ENCODE results near the gene MEIKIN. TPM values are rescaled to one million over a fixed set of nuclear protein-coding genes. Genes with fewer than 3 reads are reported as not detected.
"Not testable (repeated sequence)": the region's sequence is repeated elsewhere in the genome, so short reads cannot be mapped to it uniquely, and the experiment has no call there.

MEIKIN gene
- total RNA-seq, 1 donor from 2014 or later, result not detected

DNA sequence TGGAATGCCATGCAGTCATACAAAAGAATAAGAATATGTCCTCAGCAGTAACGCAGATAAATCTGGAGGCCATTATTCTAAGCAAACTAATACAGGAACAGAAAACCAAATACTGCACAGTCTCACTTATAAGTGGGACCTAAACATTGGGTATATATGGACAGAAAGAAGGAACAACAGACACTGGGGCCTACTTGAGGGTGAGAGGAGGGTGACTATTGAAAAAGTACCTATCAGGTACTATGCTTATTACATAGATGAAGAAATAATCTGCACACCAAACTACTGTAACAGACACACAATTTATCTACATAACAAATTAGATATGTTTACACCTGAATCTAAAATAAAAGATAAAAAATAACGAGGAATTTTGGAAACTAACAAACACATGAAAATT lies 38.8 kb downstream of the MEIKIN start:
- Mint-ChIP-seq H3K4me1 (no peaks in the 10 kb centered on the region), H3K27ac (no peak overlapping the region), H3K27me3 (ENCODE audit: low read depth) (no peaks in the 10 kb centered on the region), H3K4me3 (no peak overlapping the region), H3K36me3 (no peaks in the 10 kb centered on the region), H3K9me3 (peaks cover 51% of the 10 kb centered on the region)
- DNase-seq (ENCODE audit: low spot score in 2 of 2, unreplicated experiment in 2 of 2), result no peak
- TF ChIP-seq, protein P1, sequence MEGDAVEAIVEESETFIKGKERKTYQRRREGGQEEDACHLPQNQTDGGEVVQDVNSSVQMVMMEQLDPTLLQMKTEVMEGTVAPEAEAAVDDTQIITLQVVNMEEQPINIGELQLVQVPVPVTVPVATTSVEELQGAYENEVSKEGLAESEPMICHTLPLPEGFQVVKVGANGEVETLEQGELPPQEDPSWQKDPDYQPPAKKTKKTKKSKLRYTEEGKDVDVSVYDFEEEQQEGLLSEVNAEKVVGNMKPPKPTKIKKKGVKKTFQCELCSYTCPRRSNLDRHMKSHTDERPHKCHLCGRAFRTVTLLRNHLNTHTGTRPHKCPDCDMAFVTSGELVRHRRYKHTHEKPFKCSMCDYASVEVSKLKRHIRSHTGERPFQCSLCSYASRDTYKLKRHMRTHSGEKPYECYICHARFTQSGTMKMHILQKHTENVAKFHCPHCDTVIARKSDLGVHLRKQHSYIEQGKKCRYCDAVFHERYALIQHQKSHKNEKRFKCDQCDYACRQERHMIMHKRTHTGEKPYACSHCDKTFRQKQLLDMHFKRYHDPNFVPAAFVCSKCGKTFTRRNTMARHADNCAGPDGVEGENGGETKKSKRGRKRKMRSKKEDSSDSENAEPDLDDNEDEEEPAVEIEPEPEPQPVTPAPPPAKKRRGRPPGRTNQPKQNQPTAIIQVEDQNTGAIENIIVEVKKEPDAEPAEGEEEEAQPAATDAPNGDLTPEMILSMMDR (IDR thresholded peaks at IDR 0.05; ENCODE audit: unreplicated experiment), result no peak

DNA sequence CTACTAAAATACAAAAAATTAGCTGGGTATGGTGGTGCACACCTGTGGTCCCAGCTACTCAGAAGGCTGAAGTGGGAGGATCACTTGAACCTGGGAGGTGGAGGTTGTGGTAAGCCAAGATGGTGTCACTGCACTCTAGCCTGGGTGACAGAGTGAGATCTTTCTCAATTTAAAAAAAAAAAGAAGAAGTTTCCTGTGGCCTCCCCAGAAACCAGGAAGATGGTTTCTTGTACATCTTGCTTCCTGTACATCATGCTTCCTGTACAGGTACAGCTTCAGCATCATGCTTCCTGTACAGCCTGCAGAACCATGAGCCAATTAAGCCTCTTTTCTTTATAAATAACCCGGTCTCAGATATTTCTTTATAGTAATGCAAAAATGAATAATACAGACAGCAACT lies 43.2 kb downstream of the MEIKIN start:
- DNase-seq (ENCODE audit: low spot score in 2 of 2, unreplicated experiment in 2 of 2); H3K36me3 Mint-ChIP-seq; H3K27me3 Mint-ChIP-seq (ENCODE audit: low read depth); H3K4me3 Mint-ChIP-seq; H3K4me1 Mint-ChIP-seq; H3K27ac Mint-ChIP-seq: not testable (repeated sequence)
- peaks cover 63% of the 10 kb centered on the region for H3K9me3 Mint-ChIP-seq

- Mint-ChIP-seq H3K36me3 (no peaks in the 10 kb centered on the region), H3K4me3 (no peak overlapping the region), H3K9me3 (peaks cover 64% of the 10 kb centered on the region), H3K4me1 (no peaks in the 10 kb centered on the region), H3K27ac (no peak overlapping the region), H3K27me3 (ENCODE audit: low read depth) (no peaks in the 10 kb centered on the region)
- TF ChIP-seq, protein P1 (IDR thresholded peaks at IDR 0.05; ENCODE audit: unreplicated experiment), result no peak
- no peak for DNase-seq (ENCODE audit: low spot score in 2 of 2, unreplicated experiment in 2 of 2)
Measured at GRCh38 chr5:131899686-131900085, 45.8 kb downstream of the MEIKIN start.

DNA sequence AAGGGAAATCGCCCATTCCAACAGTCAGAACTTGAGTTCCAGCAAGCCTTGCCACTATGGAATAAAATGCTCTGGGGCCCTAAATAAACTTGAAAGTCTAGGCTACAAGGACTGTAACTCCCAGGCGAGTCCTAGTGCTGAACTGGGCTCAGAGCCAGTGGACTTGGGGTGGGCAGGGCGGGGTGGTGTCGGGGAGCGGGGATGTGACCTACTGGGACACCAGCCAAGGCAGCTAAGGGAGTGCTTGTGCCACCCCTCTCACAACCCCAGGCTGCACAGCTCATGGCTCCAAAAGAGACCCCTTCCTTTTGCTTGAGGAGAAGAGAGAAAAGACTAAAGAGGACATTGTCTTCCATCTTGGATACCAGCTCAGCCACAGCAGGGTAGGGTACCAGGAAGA lies 61.5 kb downstream of the MEIKIN start:
- Mint-ChIP-seq H3K36me3 (no peaks in the 10 kb centered on the region), H3K27ac (no peak overlapping the region), H3K9me3 (no peaks in the 10 kb centered on the region), H3K4me1 (no peaks in the 10 kb centered on the region), H3K27me3 (ENCODE audit: low read depth) (peaks cover 8% of the 10 kb centered on the region), H3K4me3 (no peak overlapping the region)
- no peak for DNase-seq (ENCODE audit: low spot score in 2 of 2, unreplicated experiment in 2 of 2)
- TF ChIP-seq, protein P1 (IDR thresholded peaks at IDR 0.05; ENCODE audit: unreplicated experiment), result no peak

DNA sequence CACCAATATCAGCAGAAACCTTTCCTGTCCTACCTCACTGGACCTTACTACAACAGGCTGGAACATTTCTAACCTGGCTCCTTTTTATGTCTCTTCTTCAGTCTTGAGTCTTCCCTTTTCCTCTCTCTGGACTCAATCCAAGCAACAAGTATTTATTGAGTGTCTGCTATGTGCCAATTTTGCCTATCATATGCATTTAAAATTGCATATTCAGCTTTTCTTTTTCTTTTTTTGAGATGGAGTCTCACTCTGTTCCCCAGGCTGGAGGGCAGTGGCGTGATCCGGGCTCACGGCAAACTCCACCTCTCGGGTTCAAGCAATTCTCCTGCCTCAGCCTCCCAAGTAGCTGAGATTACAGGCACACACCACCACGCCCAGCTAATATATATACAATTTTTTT lies 65.8 kb downstream of the MEIKIN start:
- Mint-ChIP-seq H3K9me3 (peaks cover 4% of the 10 kb centered on the region), H3K36me3 (no peaks in the 10 kb centered on the region), H3K27me3 (ENCODE audit: low read depth) (peaks cover 6% of the 10 kb centered on the region), H3K4me1 (no peaks in the 10 kb centered on the region), H3K27ac (no peak overlapping the region), H3K4me3 (no peak overlapping the region)
- TF ChIP-seq, protein P1 (IDR thresholded peaks at IDR 0.05; ENCODE audit: unreplicated experiment), result no peak
- DNase-seq (ENCODE audit: low spot score in 2 of 2, unreplicated experiment in 2 of 2), result no peak

DNA sequence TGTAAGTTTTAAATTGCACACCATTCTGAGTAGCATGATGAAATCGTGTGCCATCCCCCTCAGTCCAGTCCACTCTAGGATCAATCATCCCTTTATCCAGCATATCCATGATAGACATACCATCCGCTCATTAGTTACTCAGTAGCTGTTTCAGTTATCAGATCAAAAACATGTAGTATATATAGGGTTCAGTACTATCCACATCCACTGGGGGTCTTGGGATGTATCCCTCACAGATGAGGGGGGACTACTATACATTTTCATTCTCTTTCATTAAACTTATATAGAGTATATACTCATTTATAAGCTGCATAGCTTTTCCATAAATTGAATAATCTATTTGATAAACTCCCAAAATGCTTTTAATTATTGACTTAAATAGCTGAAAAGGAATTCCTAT lies 67.6 kb downstream of the MEIKIN start:
- Mint-ChIP-seq H3K4me3 (no peak overlapping the region), H3K27ac (no peak overlapping the region), H3K4me1 (no peaks in the 10 kb centered on the region), H3K36me3 (no peaks in the 10 kb centered on the region), H3K27me3 (ENCODE audit: low read depth) (peaks cover 6% of the 10 kb centered on the region), H3K9me3 (peaks cover 13% of the 10 kb centered on the region)
- TF ChIP-seq, protein P1 (IDR thresholded peaks at IDR 0.05; ENCODE audit: unreplicated experiment), result peak; percentile 14
- no peak for DNase-seq (ENCODE audit: low spot score in 2 of 2, unreplicated experiment in 2 of 2)

- not testable (repeated sequence) for H3K27me3 Mint-ChIP-seq (ENCODE audit: low read depth); H3K27ac Mint-ChIP-seq; H3K4me1 Mint-ChIP-seq; DNase-seq (ENCODE audit: low spot score in 2 of 2, unreplicated experiment in 2 of 2); H3K4me3 Mint-ChIP-seq; H3K36me3 Mint-ChIP-seq
- H3K9me3 Mint-ChIP-seq, result peaks cover 57% of the 10 kb centered on the region
Measured at GRCh38 chr5:131871251-131871650, 74.2 kb downstream of the MEIKIN start.

Data from mesothelial cell of epicardium (in vitro differentiated cells).